ENCODE measurements around the gene GATA5.

GATA5 gene

DNA sequence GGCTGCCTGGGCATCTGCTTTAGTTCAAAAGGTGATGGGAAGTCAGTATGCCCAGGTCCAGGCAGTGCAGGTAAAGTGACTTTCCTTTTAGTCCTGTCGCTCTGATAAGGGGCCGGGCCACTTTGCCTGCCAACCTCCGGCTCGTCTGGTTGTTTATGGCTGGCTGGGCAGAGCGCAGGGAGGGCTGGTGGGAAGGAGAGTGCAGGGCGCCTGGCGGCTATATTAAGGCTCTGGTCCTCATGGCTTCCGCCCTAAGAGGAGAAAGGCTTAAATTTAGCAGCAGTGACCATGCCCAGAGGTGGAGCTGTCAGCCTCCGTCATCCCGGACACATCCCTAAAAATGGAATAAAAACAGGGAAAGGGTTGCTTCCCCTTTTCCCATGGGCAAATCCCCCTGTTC, 14.6 kb downstream of the GATA5 start:
- ChIA-PET CTCF (no interaction called here), POLR2A (no interaction called here)
- no peak for TF ChIP-seq FOXK2 (IDR thresholded peaks at IDR 0.05)
- no peak for TF ChIP-seq HDGF (IDR thresholded peaks at IDR 0.05; ENCODE audit: borderline replicate concordance)
- TF ChIP-seq L3MBTL2 (conservative IDR thresholded peaks at IDR 0.05), result no peak
- TF ChIP-seq FOXA1 (IDR thresholded peaks at IDR 0.05), result no peak
- TF ChIP-seq, protein P1, sequence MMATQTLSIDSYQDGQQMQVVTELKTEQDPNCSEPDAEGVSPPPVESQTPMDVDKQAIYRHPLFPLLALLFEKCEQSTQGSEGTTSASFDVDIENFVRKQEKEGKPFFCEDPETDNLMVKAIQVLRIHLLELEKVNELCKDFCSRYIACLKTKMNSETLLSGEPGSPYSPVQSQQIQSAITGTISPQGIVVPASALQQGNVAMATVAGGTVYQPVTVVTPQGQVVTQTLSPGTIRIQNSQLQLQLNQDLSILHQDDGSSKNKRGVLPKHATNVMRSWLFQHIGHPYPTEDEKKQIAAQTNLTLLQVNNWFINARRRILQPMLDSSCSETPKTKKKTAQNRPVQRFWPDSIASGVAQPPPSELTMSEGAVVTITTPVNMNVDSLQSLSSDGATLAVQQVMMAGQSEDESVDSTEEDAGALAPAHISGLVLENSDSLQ (IDR thresholded peaks at IDR 0.05), result no peak
- no peak for TF ChIP-seq ELF4 (IDR thresholded peaks at IDR 0.05)
- TF ChIP-seq BHLHE40 (IDR thresholded peaks at IDR 0.05; ENCODE audit: borderline replicate concordance), result no peak
- TF ChIP-seq NFRKB (IDR thresholded peaks at IDR 0.05), result no peak
- TF ChIP-seq LEF1 (IDR thresholded peaks at IDR 0.05; ENCODE audit: borderline replicate concordance), result no peak
- TF ChIP-seq SUZ12 (IDR thresholded peaks at IDR 0.05), result no peak
- no peak for TF ChIP-seq SP1 (IDR thresholded peaks at IDR 0.05)
- TF ChIP-seq TARDBP (IDR thresholded peaks at IDR 0.05), result no peak
- TF ChIP-seq FOXM1 (IDR thresholded peaks at IDR 0.05; ENCODE audit: borderline replicate concordance), result no peak
- TF ChIP-seq ARNT (IDR thresholded peaks at IDR 0.05), result no peak
- no peak for TF ChIP-seq CTBP1 (IDR thresholded peaks at IDR 0.05; ENCODE audit: borderline replicate concordance)
- no peak for DNase-seq (ENCODE audit: extremely low spot score)

DNA sequence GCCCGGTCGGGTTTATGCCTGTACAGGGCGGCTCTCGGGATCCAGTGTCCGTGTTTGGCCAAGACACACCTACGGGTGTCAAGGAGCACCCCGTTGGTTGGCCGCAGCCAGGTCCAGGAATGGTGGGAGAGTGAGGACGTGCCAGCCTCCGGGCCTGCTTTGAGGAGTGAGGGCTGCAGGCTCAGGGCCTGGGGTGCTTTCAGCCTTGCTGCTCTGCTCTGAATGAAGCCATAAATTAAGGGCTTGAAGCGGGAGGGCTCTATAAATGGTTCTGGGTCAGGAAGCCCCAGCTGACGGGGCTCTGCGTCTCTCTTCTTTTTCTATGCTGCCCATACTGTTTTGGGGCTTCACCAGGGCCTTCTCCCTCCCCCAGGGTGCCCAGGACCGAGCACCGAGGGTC, 15.1 kb downstream of the GATA5 start:
- ChIA-PET CTCF (no interaction called here), POLR2A (no interaction called here)
- DNase-seq (ENCODE audit: extremely low spot score), result no peak
- TF ChIP-seq ELF4 (IDR thresholded peaks at IDR 0.05) (no peak), ARNT (IDR thresholded peaks at IDR 0.05) (no peak), CTBP1 (IDR thresholded peaks at IDR 0.05; ENCODE audit: borderline replicate concordance) (no peak), FOXA1 (IDR thresholded peaks at IDR 0.05) (no peak), FOXM1 (IDR thresholded peaks at IDR 0.05; ENCODE audit: borderline replicate concordance) (no peak), FOXK2 (IDR thresholded peaks at IDR 0.05) (no peak), L3MBTL2 (conservative IDR thresholded peaks at IDR 0.05) (no peak), LEF1 (IDR thresholded peaks at IDR 0.05; ENCODE audit: borderline replicate concordance) (no peak), NFRKB (IDR thresholded peaks at IDR 0.05) (no peak), SP1 (IDR thresholded peaks at IDR 0.05) (no peak), TARDBP (IDR thresholded peaks at IDR 0.05) (no peak), SUZ12 (IDR thresholded peaks at IDR 0.05) (no peak), BHLHE40 (IDR thresholded peaks at IDR 0.05; ENCODE audit: borderline replicate concordance) (no peak), ZNF384 (IDR thresholded peaks at IDR 0.05) (no peak), HDGF (IDR thresholded peaks at IDR 0.05; ENCODE audit: borderline replicate concordance) (no peak)
- TF ChIP-seq, protein P1 (IDR thresholded peaks at IDR 0.05), result no peak

DNA sequence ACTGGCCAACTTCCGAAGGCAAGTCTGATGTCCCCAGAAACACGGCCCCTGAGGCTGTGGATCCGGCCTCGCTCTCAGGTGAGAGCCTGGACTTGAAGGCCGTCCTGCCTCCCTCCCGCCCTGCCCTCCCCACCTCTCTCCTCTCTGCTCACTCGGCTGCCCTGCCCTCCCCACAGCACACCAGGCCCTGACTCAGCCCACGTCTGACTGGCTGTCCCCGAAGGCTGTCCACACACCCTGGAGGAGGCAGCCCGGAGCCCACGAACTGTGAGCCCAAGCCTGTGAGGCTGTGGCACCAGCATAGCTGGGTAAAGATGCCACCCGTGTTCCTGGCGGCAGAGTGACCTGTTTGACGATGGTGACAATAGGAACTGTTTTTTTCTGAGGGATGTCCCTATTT, 16.3 kb downstream of the GATA5 start:
- CTCF ChIA-PET, result interaction anchor here (0.7 kb wide), 1 partner anchor 11 kb away, joined by 3 read pairs; no protein-coding TSS in a partner anchor
- TF ChIP-seq CTBP1 (IDR thresholded peaks at IDR 0.05; ENCODE audit: borderline replicate concordance) (no peak), ZNF384 (IDR thresholded peaks at IDR 0.05) (no peak), TARDBP (IDR thresholded peaks at IDR 0.05) (no peak), NFRKB (IDR thresholded peaks at IDR 0.05) (no peak), ARNT (IDR thresholded peaks at IDR 0.05) (no peak), FOXM1 (IDR thresholded peaks at IDR 0.05; ENCODE audit: borderline replicate concordance) (no peak), FOXA1 (IDR thresholded peaks at IDR 0.05) (no peak), FOXK2 (IDR thresholded peaks at IDR 0.05) (no peak), HDGF (IDR thresholded peaks at IDR 0.05; ENCODE audit: borderline replicate concordance) (no peak)
- TF ChIP-seq, protein P1 (IDR thresholded peaks at IDR 0.05), result no peak
- DNase-seq (ENCODE audit: extremely low spot score), result no peak
- POLR2A ChIA-PET, result no interaction called here

DNA sequence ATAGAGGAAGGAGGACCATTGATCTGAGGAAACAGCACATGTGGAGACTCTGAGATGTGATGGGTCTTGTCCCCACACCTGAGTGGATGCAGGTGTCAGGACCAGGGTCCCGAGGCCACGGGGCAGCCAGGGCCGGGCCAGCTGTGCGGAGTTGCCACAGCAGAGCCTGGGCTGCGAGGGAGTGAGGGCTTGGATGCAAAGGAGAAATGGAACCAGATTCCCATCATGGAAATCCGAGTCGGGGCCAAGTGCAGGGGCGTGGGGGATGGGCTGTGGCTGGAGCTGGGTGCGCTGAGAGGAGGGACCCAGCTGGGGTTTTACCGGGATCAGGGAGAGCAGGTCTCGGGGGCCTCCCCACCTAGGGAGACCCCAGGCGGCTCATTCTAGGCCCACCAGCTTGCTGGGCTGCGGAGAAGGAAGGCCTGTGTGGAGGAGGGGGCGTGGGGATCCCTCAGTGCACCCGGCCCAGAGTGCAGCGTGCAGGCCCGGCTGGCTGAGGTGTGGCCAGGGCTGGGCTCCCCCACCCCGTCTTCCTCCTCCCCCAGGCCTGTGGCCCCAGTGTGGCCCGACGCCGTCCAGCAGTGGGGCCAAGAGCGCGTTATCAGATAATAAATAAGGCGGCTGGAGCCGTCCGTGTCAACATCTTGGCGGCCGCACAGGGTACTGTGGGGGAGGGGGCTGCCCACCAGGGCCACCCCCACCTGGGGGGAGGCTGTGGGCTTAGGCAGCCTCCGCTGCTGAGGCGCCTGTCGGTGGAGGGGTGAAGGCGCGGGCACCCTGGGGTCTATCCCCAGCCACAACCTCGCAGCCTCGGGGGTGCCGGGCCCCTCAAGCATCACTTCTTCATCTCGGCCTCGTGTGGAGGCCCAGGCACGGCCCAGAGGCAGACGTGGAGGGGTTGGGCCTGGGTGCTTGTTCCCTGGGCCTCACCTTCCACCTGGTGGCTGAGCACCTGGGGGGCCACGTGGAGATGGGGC, 17.2 kb downstream of the GATA5 start:
- CTCF ChIA-PET, result no interaction called here
- no peak for DNase-seq (ENCODE audit: extremely low spot score)
- POLR2A ChIA-PET, result no interaction called here
- no peak for TF ChIP-seq FOXK2 (IDR thresholded peaks at IDR 0.05)

DNA sequence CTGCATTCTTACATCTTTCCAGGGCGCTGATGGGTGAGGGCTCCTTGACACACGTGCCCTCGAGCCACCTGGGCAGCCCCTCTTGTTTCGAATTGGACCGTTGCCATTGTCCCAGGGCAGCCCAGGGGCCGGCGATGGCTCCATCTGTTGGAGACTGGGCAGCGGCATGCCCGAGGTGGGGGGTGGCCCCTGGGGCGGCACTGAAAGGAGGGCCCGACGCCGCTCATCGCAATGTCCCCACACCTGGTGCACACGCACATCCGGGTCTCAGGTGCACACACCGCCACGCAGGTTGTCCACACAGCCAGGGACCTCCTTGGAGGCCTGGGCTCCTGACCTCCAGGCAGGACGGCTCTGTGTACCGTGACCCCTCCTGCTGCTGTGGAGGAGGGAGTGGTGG, 18.0 kb downstream of the GATA5 start:
- no peak for DNase-seq (ENCODE audit: extremely low spot score)
- ChIA-PET POLR2A (no interaction called here), CTCF (no interaction called here)
- TF ChIP-seq FOXM1 (IDR thresholded peaks at IDR 0.05; ENCODE audit: borderline replicate concordance), result no peak
- TF ChIP-seq LEF1 (IDR thresholded peaks at IDR 0.05; ENCODE audit: borderline replicate concordance), result no peak
- no peak for TF ChIP-seq FOXK2 (IDR thresholded peaks at IDR 0.05)
- no peak for TF ChIP-seq SUZ12 (IDR thresholded peaks at IDR 0.05)

DNA sequence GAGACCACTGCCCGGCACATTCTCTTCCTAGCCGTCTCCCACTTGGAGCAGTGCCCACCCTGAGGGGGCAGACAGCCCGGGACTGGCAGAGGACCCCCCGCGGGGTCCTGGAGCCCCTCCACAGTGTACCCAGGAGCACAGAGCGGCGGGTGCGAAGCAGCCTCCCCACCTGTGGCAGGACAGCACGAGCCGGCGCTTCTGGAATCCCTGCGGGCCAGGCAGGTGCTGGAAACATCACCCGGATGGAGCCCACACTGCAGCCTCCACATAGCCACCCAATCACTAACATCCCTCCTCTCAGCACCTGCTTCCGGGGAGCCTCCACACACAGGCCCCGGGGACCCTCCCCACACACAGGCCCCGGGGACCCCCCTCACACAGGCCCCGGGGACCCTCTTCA, 18.7 kb downstream of the GATA5 start:
- TF ChIP-seq SUZ12 (IDR thresholded peaks at IDR 0.05) (no peak), TARDBP (IDR thresholded peaks at IDR 0.05) (no peak), L3MBTL2 (conservative IDR thresholded peaks at IDR 0.05) (no peak), NFRKB (IDR thresholded peaks at IDR 0.05) (no peak)
- TF ChIP-seq, protein P1 (IDR thresholded peaks at IDR 0.05), result no peak
- DNase-seq (ENCODE audit: extremely low spot score), result no peak
- POLR2A ChIA-PET, result no interaction called here
- CTCF ChIA-PET, result no interaction called here

All from HEK293T (cell line).